BLaER1 (cell line): ENCODE data around the gene STIM1.
"Not testable (repeated sequence)": the region's sequence is repeated elsewhere in the genome, so short reads cannot be mapped to it uniquely, and the experiment has no call there.

Source experiments
- H3K27ac ChIP-seq: shearing (Covaris generic); formaldehyde crosslinking; 2 replicates; pipeline ENCODE4 v1.8.1; 2022
- H3K27me3 ChIP-seq: shearing (Covaris generic); formaldehyde crosslinking; 2 replicates; pipeline ENCODE4 v1.8.1; 2022
- H3K36me3 ChIP-seq: shearing (Covaris generic); formaldehyde crosslinking; 2 replicates; pipeline ENCODE4 v1.8.1; 2022
- H3K4me1 ChIP-seq: shearing (Covaris generic); formaldehyde crosslinking; 2 replicates; pipeline ENCODE4 v1.8.1; 2022
- H3K4me2 ChIP-seq: shearing (Covaris generic); formaldehyde crosslinking; 2 replicates; pipeline ENCODE4 v1.8.1; 2022
- H3K4me3 ChIP-seq: shearing (Covaris generic); formaldehyde crosslinking; 2 replicates; pipeline ENCODE4 v1.8.1; 2022
- H3K9ac ChIP-seq: shearing (Covaris generic); formaldehyde crosslinking; 2 replicates; pipeline ENCODE4 v1.8.1; 2022
- H3K9me3 ChIP-seq: shearing (Covaris generic); formaldehyde crosslinking; 2 replicates; pipeline ENCODE4 v1.8.1; 2022
- H4K20me1 ChIP-seq: shearing (Covaris generic); formaldehyde crosslinking; 2 replicates; pipeline ENCODE4 v1.8.1; 2022
- Cebpa-rat ChIP-seq: shearing (Covaris generic); IDR thresholded peaks from 2 replicates; pipeline ENCODE4 v1.8.1; 2022

Gene STIM1

GRCh38 chr11:3994030-3994640, 138.7 kb downstream of the STIM1 start:
- Histone ChIP-seq H3K9ac (no peak overlapping the region), H3K4me1 (0 out of 2 replicates have a peak, but pooled peaks cover 5% of the 10 kb centered on the region), H3K4me3 (0 out of 2 replicates have a peak overlapping the region, but pooled peaks have one; percentile 11), H3K27ac (no peak overlapping the region), H3K4me2 (no peak overlapping the region), H3K27me3 (no peaks in the 10 kb centered on the region), H3K9me3 (peaks cover 64% of the 10 kb centered on the region), H4K20me1 (no peaks in the 10 kb centered on the region), H3K36me3 (0 out of 2 replicates have a peak, but pooled peaks cover 5% of the 10 kb centered on the region)
- TF ChIP-seq Cebpa-rat, result no peak

GRCh38 chr11:3995307-3995706, 139.8 kb downstream of the STIM1 start:
- Histone ChIP-seq H3K27me3 (no peaks in the 10 kb centered on the region), H3K9ac (no peak overlapping the region), H3K27ac (no peak overlapping the region), H4K20me1 (no peaks in the 10 kb centered on the region), H3K4me3 (no peak overlapping the region), H3K36me3 (no peaks in the 10 kb centered on the region), H3K4me2 (no peak overlapping the region), H3K4me1 (0 out of 2 replicates have a peak, but pooled peaks cover 5% of the 10 kb centered on the region), H3K9me3 (peaks cover 61% of the 10 kb centered on the region)
- no peak for TF ChIP-seq Cebpa-rat

- TF ChIP-seq Cebpa-rat, result no peak
- H3K27me3 ChIP-seq, result no peaks in the 10 kb centered on the region
- 0 out of 2 replicates have a peak, but pooled peaks cover 5% of the 10 kb centered on the region for H3K4me1 ChIP-seq
- H3K36me3 ChIP-seq, result no peaks in the 10 kb centered on the region
- no peaks in the 10 kb centered on the region for H4K20me1 ChIP-seq
- no peak overlapping the region for H3K27ac ChIP-seq
- H3K9me3 ChIP-seq, result peaks cover 61% of the 10 kb centered on the region
- H3K9ac ChIP-seq, result no peak overlapping the region
- H3K4me3 ChIP-seq, result no peak overlapping the region
- no peak overlapping the region; the same call in 1 of the 2 replicates for H3K4me2 ChIP-seq
Measured at GRCh38 chr11:3995949-3996554, 140.6 kb downstream of the STIM1 start.

- H3K9me3 ChIP-seq, result peaks cover 61% of the 10 kb centered on the region
- H3K27me3 ChIP-seq, result no peaks in the 10 kb centered on the region
- no peak overlapping the region for H3K9ac ChIP-seq
- H4K20me1 ChIP-seq, result no peaks in the 10 kb centered on the region
- no peak for TF ChIP-seq Cebpa-rat
- H3K4me1 ChIP-seq, result 0 out of 2 replicates have a peak, but pooled peaks cover 5% of the 10 kb centered on the region
- H3K4me3 ChIP-seq, result no peak overlapping the region
- no peaks in the 10 kb centered on the region for H3K36me3 ChIP-seq
- no peak overlapping the region for H3K27ac ChIP-seq
- H3K4me2 ChIP-seq, result no peak overlapping the region
Measured at GRCh38 chr11:3996651-3997050, 141.2 kb downstream of the STIM1 start.

GRCh38 chr11:4004753-4005152, 149.3 kb downstream of the STIM1 start:
- H3K9ac ChIP-seq, H3K9me3 ChIP-seq, H3K4me1 ChIP-seq, H3K27ac ChIP-seq, H3K4me2 ChIP-seq, H3K36me3 ChIP-seq, H3K4me3 ChIP-seq, H3K27me3 ChIP-seq, H4K20me1 ChIP-seq: not testable (repeated sequence)

GRCh38 chr11:4006946-4007680, 151.6 kb downstream of the STIM1 start:
- H3K4me1 ChIP-seq, result no peaks in the 10 kb centered on the region
- no peak for TF ChIP-seq Cebpa-rat
- H3K9me3 ChIP-seq, result no peaks in the 10 kb centered on the region
- H3K36me3 ChIP-seq, result no peaks in the 10 kb centered on the region
- H3K27me3 ChIP-seq, result no peaks in the 10 kb centered on the region
- no peak overlapping the region for H3K4me2 ChIP-seq
- no peak overlapping the region for H3K27ac ChIP-seq
- H4K20me1 ChIP-seq, result no peaks in the 10 kb centered on the region
- no peak overlapping the region for H3K4me3 ChIP-seq
- no peak overlapping the region for H3K9ac ChIP-seq

- H3K27ac ChIP-seq, result no peak overlapping the region
- H3K4me1 ChIP-seq, result no peaks in the 10 kb centered on the region
- no peak overlapping the region for H3K4me2 ChIP-seq
- H4K20me1 ChIP-seq, result no peaks in the 10 kb centered on the region
- no peaks in the 10 kb centered on the region for H3K27me3 ChIP-seq
- H3K9me3 ChIP-seq, result no peaks in the 10 kb centered on the region
- TF ChIP-seq Cebpa-rat, result no peak
- H3K9ac ChIP-seq, result no peak overlapping the region
- H3K4me3 ChIP-seq, result no peak overlapping the region
- no peaks in the 10 kb centered on the region for H3K36me3 ChIP-seq
Measured at GRCh38 chr11:4008116-4008515, 152.7 kb downstream of the STIM1 start.

GRCh38 chr11:4016602-4017001, 161.1 kb downstream of the STIM1 start:
- H4K20me1 ChIP-seq, H3K4me3 ChIP-seq, H3K4me1 ChIP-seq, H3K4me2 ChIP-seq, H3K27ac ChIP-seq, H3K36me3 ChIP-seq, H3K27me3 ChIP-seq, H3K9ac ChIP-seq: not testable (repeated sequence)
- peaks cover 11% of the 10 kb centered on the region; the same call in 1 of the 2 replicates for H3K9me3 ChIP-seq

GRCh38 chr11:4017129-4017528, 161.7 kb downstream of the STIM1 start:
- Histone ChIP-seq H3K9ac (no peak overlapping the region), H3K27ac (no peak overlapping the region), H3K4me2 (no peak overlapping the region), H3K4me3 (no peak overlapping the region), H3K4me1 (no peaks in the 10 kb centered on the region), H3K9me3 (peaks cover 13% of the 10 kb centered on the region), H3K27me3 (no peaks in the 10 kb centered on the region), H4K20me1 (no peaks in the 10 kb centered on the region), H3K36me3 (no peaks in the 10 kb centered on the region; the same call in 1 of the 2 replicates)
- TF ChIP-seq Cebpa-rat, result no peak

- Histone ChIP-seq H3K4me3 (no peak overlapping the region), H3K4me2 (no peak overlapping the region), H3K27ac (no peak overlapping the region), H3K9ac (no peak overlapping the region), H3K27me3 (no peaks in the 10 kb centered on the region), H3K36me3 (peaks cover 1% of the 10 kb centered on the region; the same call in 1 of the 2 replicates), H4K20me1 (no peaks in the 10 kb centered on the region), H3K9me3 (peaks cover 24% of the 10 kb centered on the region), H3K4me1 (no peaks in the 10 kb centered on the region)
- no peak for TF ChIP-seq Cebpa-rat
Measured at GRCh38 chr11:4018641-4019040, 163.2 kb downstream of the STIM1 start.
